A549 treated with AZD9567 at 1 μM for 4 hours (cell line): Measurements from ENCODE around the gene PTPRD. TPM values are rescaled to one million over a fixed set of nuclear protein-coding genes. Genes with fewer than 3 reads are reported as not detected.

Experiments used
- total RNA-seq: library from RNA; stranded (reverse); fragments of 200-300 nt; extraction: Qiagen RNA extraction; gene quantifications from 5 replicates; pipeline ENCODE4 v1.2.3, GENCODE V29; 2022; ENCODE audit not compliant: insufficient read depth

PTPRD gene
- 0.07 to 0.31 TPM (median 0.17 TPM) in 4 of 5 replicates, not detected in the other for total RNA-seq

GRCh38 chr9:10612641-10613398 is at the start of gene PTPRD:
Gene PTPRD (minus strand): TSS chr9:10613002.

